ENCODE data around the gene ZYG11B.

DNA sequence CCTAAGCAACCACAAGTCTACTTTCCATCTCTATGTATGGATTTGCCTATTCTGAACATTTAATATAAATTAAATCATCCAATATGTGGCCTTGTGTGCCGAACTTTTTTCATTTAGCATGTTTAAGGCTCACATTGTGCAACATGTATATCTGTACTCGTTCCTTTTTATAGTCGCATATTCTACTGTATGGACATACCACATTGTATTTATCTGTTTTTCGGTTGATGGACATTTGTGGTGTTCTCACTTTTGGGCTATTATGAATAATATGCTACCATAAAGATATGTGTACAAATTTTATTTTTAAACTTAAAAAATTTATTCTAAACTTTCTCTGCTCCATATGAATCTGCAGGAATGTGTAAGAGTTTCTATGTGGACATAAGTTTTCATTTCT, 129.3 kb downstream of the ZYG11B start:
- TF ChIP-seq, protein P1, sequence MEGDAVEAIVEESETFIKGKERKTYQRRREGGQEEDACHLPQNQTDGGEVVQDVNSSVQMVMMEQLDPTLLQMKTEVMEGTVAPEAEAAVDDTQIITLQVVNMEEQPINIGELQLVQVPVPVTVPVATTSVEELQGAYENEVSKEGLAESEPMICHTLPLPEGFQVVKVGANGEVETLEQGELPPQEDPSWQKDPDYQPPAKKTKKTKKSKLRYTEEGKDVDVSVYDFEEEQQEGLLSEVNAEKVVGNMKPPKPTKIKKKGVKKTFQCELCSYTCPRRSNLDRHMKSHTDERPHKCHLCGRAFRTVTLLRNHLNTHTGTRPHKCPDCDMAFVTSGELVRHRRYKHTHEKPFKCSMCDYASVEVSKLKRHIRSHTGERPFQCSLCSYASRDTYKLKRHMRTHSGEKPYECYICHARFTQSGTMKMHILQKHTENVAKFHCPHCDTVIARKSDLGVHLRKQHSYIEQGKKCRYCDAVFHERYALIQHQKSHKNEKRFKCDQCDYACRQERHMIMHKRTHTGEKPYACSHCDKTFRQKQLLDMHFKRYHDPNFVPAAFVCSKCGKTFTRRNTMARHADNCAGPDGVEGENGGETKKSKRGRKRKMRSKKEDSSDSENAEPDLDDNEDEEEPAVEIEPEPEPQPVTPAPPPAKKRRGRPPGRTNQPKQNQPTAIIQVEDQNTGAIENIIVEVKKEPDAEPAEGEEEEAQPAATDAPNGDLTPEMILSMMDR (conservative IDR thresholded peaks at IDR 0.05), result no peak
- TF ChIP-seq ZFX (IDR thresholded peaks at IDR 0.05), result no peak

Measured in C4-2B (cell line).